ENCODE data around the gene TPH2. TPM values are rescaled to one million over a fixed set of nuclear protein-coding genes. Genes with fewer than 3 reads are reported as not detected.

TPH2 gene
- total RNA-seq, 4 donors from 2014 or later: not detected

DNA sequence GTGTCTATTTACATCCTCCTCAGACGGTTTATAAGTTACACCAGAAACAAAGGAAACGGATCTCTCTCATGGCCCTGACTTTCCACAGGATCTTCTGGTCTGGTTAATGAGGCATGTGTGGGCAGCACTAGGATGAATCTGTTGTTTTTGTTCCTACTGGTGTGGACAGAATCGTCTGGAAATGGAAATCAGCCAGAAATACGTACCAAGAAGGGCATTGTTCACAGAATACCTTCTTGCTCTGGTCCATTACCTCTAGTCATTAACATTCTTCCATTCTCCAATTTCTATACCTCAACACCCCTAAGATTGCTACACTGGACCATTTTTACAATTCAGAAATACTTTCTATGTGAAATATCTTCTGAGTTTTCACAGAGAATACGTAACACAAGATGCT, 86.0 kb downstream of the TPH2 start:
- TF ChIP-seq, protein P1, sequence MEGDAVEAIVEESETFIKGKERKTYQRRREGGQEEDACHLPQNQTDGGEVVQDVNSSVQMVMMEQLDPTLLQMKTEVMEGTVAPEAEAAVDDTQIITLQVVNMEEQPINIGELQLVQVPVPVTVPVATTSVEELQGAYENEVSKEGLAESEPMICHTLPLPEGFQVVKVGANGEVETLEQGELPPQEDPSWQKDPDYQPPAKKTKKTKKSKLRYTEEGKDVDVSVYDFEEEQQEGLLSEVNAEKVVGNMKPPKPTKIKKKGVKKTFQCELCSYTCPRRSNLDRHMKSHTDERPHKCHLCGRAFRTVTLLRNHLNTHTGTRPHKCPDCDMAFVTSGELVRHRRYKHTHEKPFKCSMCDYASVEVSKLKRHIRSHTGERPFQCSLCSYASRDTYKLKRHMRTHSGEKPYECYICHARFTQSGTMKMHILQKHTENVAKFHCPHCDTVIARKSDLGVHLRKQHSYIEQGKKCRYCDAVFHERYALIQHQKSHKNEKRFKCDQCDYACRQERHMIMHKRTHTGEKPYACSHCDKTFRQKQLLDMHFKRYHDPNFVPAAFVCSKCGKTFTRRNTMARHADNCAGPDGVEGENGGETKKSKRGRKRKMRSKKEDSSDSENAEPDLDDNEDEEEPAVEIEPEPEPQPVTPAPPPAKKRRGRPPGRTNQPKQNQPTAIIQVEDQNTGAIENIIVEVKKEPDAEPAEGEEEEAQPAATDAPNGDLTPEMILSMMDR (IDR thresholded peaks at IDR 0.05): no peak
- ATAC-seq (ENCODE audit: low FRiP score) (no peak), DNase-seq (ENCODE audit: low spot score) (no peak)

DNA sequence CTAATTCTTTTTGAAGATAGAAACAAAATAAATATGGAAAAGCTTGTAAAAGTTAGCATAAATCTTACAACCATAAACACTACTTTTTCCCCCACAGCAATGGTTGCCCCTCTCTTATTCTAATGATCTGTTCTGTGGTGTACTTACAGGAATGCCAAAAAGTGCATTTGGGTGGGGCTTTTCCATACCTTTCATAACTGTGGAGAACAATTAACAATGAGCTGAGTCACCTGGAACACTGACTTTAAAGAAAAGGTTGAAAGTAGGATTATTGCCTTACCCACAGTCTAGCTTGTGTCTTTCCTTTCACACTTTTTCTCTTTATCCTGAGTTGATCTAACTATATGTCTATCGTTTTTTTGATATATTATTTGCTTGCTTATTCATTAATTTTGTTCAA, 86.9 kb downstream of the TPH2 start:
- ATAC-seq (ENCODE audit: low FRiP score) (no peak), DNase-seq (ENCODE audit: low spot score) (no peak)
- TF ChIP-seq, protein P1 (IDR thresholded peaks at IDR 0.05): no peak

DNA sequence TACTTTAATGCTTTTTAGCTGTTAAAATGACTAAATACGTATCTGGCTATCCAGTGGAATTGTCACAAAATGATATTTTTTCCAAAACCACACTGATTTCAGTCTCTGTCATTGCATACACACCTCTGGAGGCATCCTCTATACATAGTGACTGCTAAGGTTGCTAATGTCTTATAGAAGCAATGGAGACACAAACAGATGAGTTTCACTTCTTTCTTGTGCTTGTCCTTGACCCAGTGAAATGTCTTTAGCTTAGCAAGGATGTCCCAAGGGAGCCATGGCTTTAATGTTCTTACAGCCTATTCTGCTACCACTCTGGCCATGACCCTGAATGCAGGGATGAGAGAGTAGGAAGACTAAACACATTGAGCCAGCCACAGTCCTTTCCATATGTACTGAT, 90.3 kb downstream of the TPH2 start:
- TF ChIP-seq, protein P1 (IDR thresholded peaks at IDR 0.05): no peak
- DNase-seq (ENCODE audit: low spot score): no peak
- no peak for ATAC-seq (ENCODE audit: low FRiP score)

DNA sequence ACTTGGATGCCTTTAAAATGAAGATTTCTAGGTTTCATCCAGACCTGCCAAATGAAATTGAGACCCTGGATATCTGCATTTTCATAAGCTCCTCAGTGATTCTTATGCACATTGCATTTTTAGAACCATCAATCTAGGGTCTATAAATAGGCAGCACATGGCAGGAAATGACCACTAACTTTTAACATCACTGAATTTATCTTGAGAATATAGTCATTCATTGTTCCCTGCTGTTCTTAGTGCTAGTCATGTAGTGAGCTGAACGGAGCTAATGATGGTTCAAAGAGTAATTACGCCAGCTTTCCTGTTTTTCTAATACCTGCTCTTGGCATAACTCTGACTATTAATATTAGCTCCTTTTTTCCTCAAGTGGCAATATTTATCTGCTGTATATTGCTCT, 91.6 kb downstream of the TPH2 start:
- DNase-seq (ENCODE audit: low spot score) (no peak), ATAC-seq (ENCODE audit: low FRiP score) (no peak)
- TF ChIP-seq, protein P1 (IDR thresholded peaks at IDR 0.05): no peak

DNA sequence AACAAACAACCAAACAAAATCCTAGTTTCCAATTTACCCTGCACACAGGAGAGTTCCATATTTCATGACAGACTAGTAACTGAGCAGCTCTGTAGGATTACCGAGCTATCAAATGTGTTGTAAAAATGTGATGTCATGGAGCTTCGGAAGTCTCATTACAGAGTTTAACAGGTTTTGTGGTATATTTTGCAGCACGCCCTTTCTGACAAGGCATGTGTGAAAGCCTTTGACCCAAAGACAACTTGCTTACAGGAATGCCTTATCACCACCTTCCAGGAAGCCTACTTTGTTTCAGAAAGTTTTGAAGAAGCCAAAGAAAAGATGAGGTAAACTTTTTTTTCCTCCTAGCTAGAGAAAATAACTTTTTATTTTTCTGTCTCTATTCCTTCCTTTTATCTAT, 92.4 kb downstream of the TPH2 start:
- TF ChIP-seq, protein P1 (IDR thresholded peaks at IDR 0.05): no peak
- no peak for DNase-seq (ENCODE audit: low spot score)
- ATAC-seq (ENCODE audit: low FRiP score): no peak

DNA sequence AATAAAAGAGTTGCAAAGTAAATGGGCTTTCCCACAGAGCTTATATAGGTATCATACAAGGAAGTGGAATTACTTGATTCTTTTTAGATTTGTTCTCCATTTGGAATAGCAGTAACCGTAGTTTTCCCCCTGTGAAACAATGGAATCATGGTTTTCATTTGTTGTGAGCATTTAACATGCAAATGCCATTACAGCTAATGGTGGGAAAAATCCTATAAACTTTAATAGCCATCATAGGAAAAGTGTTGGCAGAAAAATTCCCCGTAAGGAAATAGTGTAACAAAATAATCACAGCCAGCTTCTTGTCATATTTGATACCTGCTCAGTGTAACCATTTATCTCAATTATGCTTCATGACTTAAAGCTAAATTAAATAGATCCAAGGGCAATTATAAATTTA, 95.3 kb downstream of the TPH2 start:
- TF ChIP-seq, protein P1 (IDR thresholded peaks at IDR 0.05): no peak
- no peak for ATAC-seq (ENCODE audit: low FRiP score)
- DNase-seq (ENCODE audit: low spot score): no peak

DNA sequence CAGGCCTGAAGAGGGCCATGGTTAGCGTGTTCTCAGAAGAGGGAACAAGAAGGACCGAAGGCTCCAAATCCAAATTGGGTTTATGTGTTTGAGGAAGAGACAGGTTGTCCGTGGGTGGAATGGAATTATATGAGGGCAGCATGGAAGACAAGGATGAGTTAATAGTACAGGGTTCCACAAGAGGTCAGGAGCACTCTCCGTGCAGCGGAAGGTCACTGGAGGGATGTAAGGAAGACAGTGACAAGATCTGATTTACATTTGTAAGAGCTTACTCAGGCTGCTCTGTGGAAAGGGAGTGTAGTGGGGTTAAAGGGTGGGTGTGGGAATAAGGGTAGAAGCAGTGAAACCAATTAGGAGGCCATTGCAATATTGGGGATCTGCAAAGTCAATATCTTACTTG, 97.0 kb downstream of the TPH2 start:
- no peak for ATAC-seq (ENCODE audit: low FRiP score)
- TF ChIP-seq, protein P1 (IDR thresholded peaks at IDR 0.05): no peak
- DNase-seq (ENCODE audit: low spot score): no peak
